H1 (cell line): ENCODE measurements around the gene CDCA3. TPM values are rescaled to one million over a fixed set of nuclear protein-coding genes. Genes with fewer than 3 reads are reported as not detected.

Experiments used
- CTCF ChIA-PET: fragments of 300-600 bp; sonication (Branson Sonifier 250); formaldehyde crosslinking; loops from one replicate; lab custom pipeline; 2021; ENCODE audit not compliant: partially characterized antibody; lab: Charles Lee
- POLR2A ChIA-PET: fragments of 300-600 bp; sonication (Branson Sonifier 250); formaldehyde crosslinking; loops from one replicate; lab custom pipeline; 2021; ENCODE audit warnings: inconsistent platforms; ENCODE audit not compliant: partially characterized antibody; lab: Charles Lee
- DNase-seq, 2 experiments: peaks; one replicate each; pipeline versions ENCODE4 v3.0.0 to v3.0.0-alpha.2; 2010 to 2022; ENCODE audit warnings: low spot score in 2 of 2, low read depth in 1 of 2, mixed read lengths in 1 of 2
- FAIRE-seq: peaks from 2 replicates; lab custom pipeline; 2011; peaks lifted over from hg19 to GRCh38; lab: Jason Lieb, UNC
- H2AFZ ChIP-seq: 2 replicates; pipeline ENCODE4 v1.8.1; 2012; ENCODE audit warnings: low read length, inconsistent platforms
- H2AK5ac ChIP-seq: 2 replicates; pipeline ENCODE4 v1.6.1; 2013; ENCODE audit warnings: low read depth, low read length
- H2BK120ac ChIP-seq: replicated peaks from 2 replicates; pipeline ENCODE3; 2013; ENCODE audit warnings: low read depth, low read length, inconsistent platforms
- H2BK12ac ChIP-seq: 2 replicates; pipeline ENCODE4 v1.6.1; 2013; ENCODE audit warnings: low read depth, low read length
- H2BK15ac ChIP-seq: 2 replicates; pipeline ENCODE4 v1.6.1; 2013; ENCODE audit warnings: low read length
- H2BK20ac ChIP-seq: 2 replicates; pipeline ENCODE4 v1.6.1; 2013; ENCODE audit warnings: low read length
- H2BK5ac ChIP-seq: 2 replicates; pipeline ENCODE4 v1.6.1; 2013; ENCODE audit warnings: low read depth, low read length
- H3K14ac ChIP-seq: 2 replicates; pipeline ENCODE4 v1.6.1; 2013; ENCODE audit warnings: inconsistent platforms; ENCODE audit not compliant: insufficient read length
- H3K18ac ChIP-seq: 2 replicates; pipeline ENCODE4 v1.6.1; 2013; ENCODE audit warnings: low read length; ENCODE audit errors: extremely low read depth
- H3K23ac ChIP-seq: 2 replicates; pipeline ENCODE4 v1.6.1; 2013; ENCODE audit warnings: inconsistent platforms; ENCODE audit not compliant: insufficient read length
- H3K23me2 ChIP-seq: 2 replicates; pipeline ENCODE4 v1.6.1; 2013; ENCODE audit warnings: low read depth, low read length
- H3K27ac ChIP-seq: 2 replicates; pipeline ENCODE4 v1.6.1; 2011; ENCODE audit warnings: low read depth, low read length, inconsistent platforms
- H3K27me3 ChIP-seq, 4 experiments: replicated peaks in 1 of 4; 1 replicate in 1 of 4; 2 replicates in 3 of 4; pipeline versions ENCODE4 v1.6.1 to v1.8.1; 2011 to 2013; ENCODE audit warnings: low read length in 3 of 4, mild to moderate bottlenecking in 3 of 4, inconsistent platforms in 2 of 4, mixed read lengths in 2 of 4, moderate library complexity in 1 of 4; ENCODE audit not compliant: control insufficient read depth in 3 of 4, insufficient read depth in 3 of 4; ENCODE audit errors: extremely low read depth in 1 of 4
- H3K36me3 ChIP-seq, 4 experiments: 2 replicates each; pipeline versions ENCODE4 v1.6.1 to v1.8.1; 2011 to 2013; ENCODE audit warnings: mild to moderate bottlenecking in 4 of 4, low read length in 3 of 4, moderate library complexity in 2 of 4, control low read depth in 1 of 4, inconsistent platforms in 1 of 4; ENCODE audit not compliant: insufficient read depth in 4 of 4, control insufficient read depth in 2 of 4
- H3K4ac ChIP-seq: replicated peaks from 2 replicates; pipeline ENCODE3; 2013; ENCODE audit warnings: low read length, low read depth, mixed read lengths, inconsistent platforms; ENCODE audit not compliant: insufficient read length
- H3K4me1 ChIP-seq, 4 experiments: replicated peaks in 1 of 4; 1 replicate in 1 of 4; 2 replicates in 3 of 4; pipeline versions ENCODE4 v1.6.1 to v1.8.1; 2011 to 2013; ENCODE audit warnings: low read length in 3 of 4, inconsistent platforms in 2 of 4, mixed read lengths in 1 of 4; ENCODE audit not compliant: insufficient read depth in 4 of 4, control insufficient read depth in 3 of 4
- H3K4me2 ChIP-seq, 2 experiments: 2 replicates each; pipeline versions ENCODE4 v1.6.1 to v1.8.1; 2011 to 2013; ENCODE audit warnings: low read depth in 2 of 2, low read length in 2 of 2, control low read depth in 1 of 2, inconsistent platforms in 1 of 2, mild to moderate bottlenecking in 1 of 2; ENCODE audit not compliant: insufficient read depth in 1 of 2
- H3K4me3 ChIP-seq, 4 experiments: fragments of 200-600, 300-600 bp in 1 of 4; sonication (generic), shearing (Covaris generic), sonication (Bioruptor Twin) in 1 of 4; 2 replicates each; pipeline versions ENCODE4 v1.5.1 to v1.8.1; 2011 to 2016; ENCODE audit warnings: low read length in 4 of 4, low read depth in 3 of 4, control low read depth in 2 of 4, inconsistent platforms in 2 of 4, mild to moderate bottlenecking in 2 of 4, mixed read lengths in 1 of 4, moderate library complexity in 1 of 4; ENCODE audit not compliant: insufficient read depth in 2 of 4; ENCODE audit errors: extremely low read depth in 1 of 4
- H3K56ac ChIP-seq: replicated peaks from 2 replicates; pipeline ENCODE3; 2013; ENCODE audit warnings: low read depth, mild to moderate bottlenecking, mixed read lengths, low read length, inconsistent platforms; ENCODE audit not compliant: insufficient read length
- H3K79me1 ChIP-seq: 2 replicates; pipeline ENCODE4 v1.6.1; 2013; ENCODE audit warnings: low read depth, low read length, control low read depth
- H3K79me2 ChIP-seq, 2 experiments: 2 replicates each; pipeline versions ENCODE4 v1.6.1 to v1.8.1; 2012 to 2013; ENCODE audit warnings: low read length in 2 of 2, mild to moderate bottlenecking in 2 of 2, inconsistent platforms in 1 of 2; ENCODE audit not compliant: insufficient read depth in 2 of 2, control insufficient read depth in 1 of 2
- H3K9ac ChIP-seq, 4 experiments: replicated peaks in 1 of 4; 1 replicate in 1 of 4; 2 replicates in 3 of 4; pipeline versions ENCODE4 v1.6.1 to v1.8.1; 2011 to 2013; ENCODE audit warnings: low read depth in 3 of 4, low read length in 3 of 4, control low read depth in 2 of 4, mild to moderate bottlenecking in 2 of 4, moderate library complexity in 2 of 4, inconsistent platforms in 1 of 4; ENCODE audit errors: extremely low read depth in 1 of 4
- H3K9me3 ChIP-seq, 2 experiments: 2 replicates each; pipeline versions ENCODE4 v1.6.1 to v1.8.1; 2012 to 2013; ENCODE audit warnings: mild to moderate bottlenecking in 2 of 2, moderate library complexity in 2 of 2, control low read depth in 1 of 2, inconsistent platforms in 1 of 2, low read depth in 1 of 2, low read length in 1 of 2, mixed read lengths in 1 of 2; ENCODE audit not compliant: insufficient read depth in 2 of 2
- H4K20me1 ChIP-seq, 2 experiments: replicated peaks in 1 of 2; 2 replicates each; pipeline versions ENCODE3 to v1.8.1; 2011 to 2013; ENCODE audit warnings: inconsistent platforms in 2 of 2, low read length in 2 of 2, mild to moderate bottlenecking in 1 of 2; ENCODE audit not compliant: insufficient read depth in 2 of 2, control insufficient read depth in 1 of 2
- H4K5ac ChIP-seq: 2 replicates; pipeline ENCODE4 v1.6.1; 2013; ENCODE audit warnings: low read length, low read depth, mixed read lengths, inconsistent platforms; ENCODE audit not compliant: insufficient read length
- H4K8ac ChIP-seq: 2 replicates; pipeline ENCODE4 v1.8.0; 2013; ENCODE audit warnings: mild to moderate bottlenecking, moderate library complexity, low read length, inconsistent platforms; ENCODE audit not compliant: insufficient read depth; ENCODE audit errors: extremely low read depth
- H4K91ac ChIP-seq: replicated peaks from 2 replicates; pipeline ENCODE3; 2013; ENCODE audit warnings: low read length, mixed read lengths, inconsistent platforms; ENCODE audit not compliant: insufficient read length
- EZH2 ChIP-seq: fragments of 200-600 bp; sonication (generic); IDR thresholded peaks from 2 replicates; pipeline ENCODE4 v1.7.1; 2012; ENCODE audit warnings: low read depth, mild to moderate bottlenecking, moderate library complexity, low read length, inconsistent platforms; ENCODE audit not compliant: severe bottlenecking
- KDM4A ChIP-seq: IDR thresholded peaks from one replicate; pipeline ENCODE4 v1.7.1; 2012; ENCODE audit warnings: low read depth, mild to moderate bottlenecking, moderate library complexity, low read length, inconsistent platforms; ENCODE audit not compliant: severe bottlenecking
- SIN3A ChIP-seq, 2 experiments: IDR thresholded peaks in 1 of 2; conservative IDR thresholded peaks in 1 of 2; 2 replicates each; pipeline ENCODE4 v1.6.1; 2011 to 2012; ENCODE audit warnings: low read length in 2 of 2, improper control_type of control experiment in 1 of 2, low read depth in 1 of 2, mild to moderate bottlenecking in 1 of 2
- TBP ChIP-seq: IDR thresholded peaks from 2 replicates; pipeline ENCODE4 v1.6.1; 2011; ENCODE audit warnings: low read depth, low read length, improper control_type of control experiment
- WGBS, 2 experiments: shearing (Covaris generic) in 1 of 2; methylation state at CpG; one replicate each; pipeline versions ENCODE4 v1.1.6 to v1.1.7; 2013 to 2015; ENCODE audit warnings: low lambda C conversion rate in 2 of 2, mixed read lengths in 2 of 2, inconsistent platforms in 1 of 2, low coverage in 1 of 2, missing lambda C conversion rate in 1 of 2; ENCODE audit not compliant: insufficient replicate concordance in 2 of 2, insufficient coverage in 1 of 2, insufficient read length in 1 of 2; ENCODE audit errors: extremely low coverage in 1 of 2, missing lambda C conversion rate in 1 of 2; 5-methylcytosine and 5-hydroxymethylcytosine counted together
- polyA plus RNA-seq, 7 experiments: library from polyadenylated mRNA; depleted of rRNA in 3 of 7; stranded (reverse) in 5 of 7; unstranded in 2 of 7; fragments of >200 nt in 5 of 7; fragments of 200-250 nt in 2 of 7; gene quantifications; 1 replicate in 5 of 7; 2 replicates in 1 of 7; 4 replicates in 1 of 7; pipeline versions ENCODE4 v1.2.1 to v1.2.3, GENCODE V29; 2011 to 2013; ENCODE audit warnings: missing spikeins in 2 of 7, mixed read lengths in 2 of 7
- total RNA-seq: library from RNA; stranded (reverse); fragmentation: NEBNext Ultra II Directional; extraction: Animal tissue kit (Norgen Biotek cat#: 25700); gene quantifications from 2 replicates; pipeline ENCODE4 v1.2.1, GENCODE V29; 2021
- TF ChIP-seq, protein P1 (sequence below), 3 experiments: IDR thresholded peaks; 1 replicate in 2 of 3; 2 replicates in 1 of 3; pipeline versions ENCODE4 v1.5.1 to v1.6.1; 2011; ENCODE audit warnings: low read length in 3 of 3, mild to moderate bottlenecking in 3 of 3, inconsistent platforms in 2 of 3, low read depth in 1 of 3, moderate library complexity in 1 of 3; ENCODE audit not compliant: insufficient read depth in 1 of 3; ENCODE audit errors: control extremely low read depth in 1 of 3

The CDCA3 gene
- total and polyA plus RNA-seq, 2 of the 8 experiments (the other 6 are each of a cell fraction or from before 2014, with no cell fraction given), result 47.7 to 71.2 TPM

DNA sequence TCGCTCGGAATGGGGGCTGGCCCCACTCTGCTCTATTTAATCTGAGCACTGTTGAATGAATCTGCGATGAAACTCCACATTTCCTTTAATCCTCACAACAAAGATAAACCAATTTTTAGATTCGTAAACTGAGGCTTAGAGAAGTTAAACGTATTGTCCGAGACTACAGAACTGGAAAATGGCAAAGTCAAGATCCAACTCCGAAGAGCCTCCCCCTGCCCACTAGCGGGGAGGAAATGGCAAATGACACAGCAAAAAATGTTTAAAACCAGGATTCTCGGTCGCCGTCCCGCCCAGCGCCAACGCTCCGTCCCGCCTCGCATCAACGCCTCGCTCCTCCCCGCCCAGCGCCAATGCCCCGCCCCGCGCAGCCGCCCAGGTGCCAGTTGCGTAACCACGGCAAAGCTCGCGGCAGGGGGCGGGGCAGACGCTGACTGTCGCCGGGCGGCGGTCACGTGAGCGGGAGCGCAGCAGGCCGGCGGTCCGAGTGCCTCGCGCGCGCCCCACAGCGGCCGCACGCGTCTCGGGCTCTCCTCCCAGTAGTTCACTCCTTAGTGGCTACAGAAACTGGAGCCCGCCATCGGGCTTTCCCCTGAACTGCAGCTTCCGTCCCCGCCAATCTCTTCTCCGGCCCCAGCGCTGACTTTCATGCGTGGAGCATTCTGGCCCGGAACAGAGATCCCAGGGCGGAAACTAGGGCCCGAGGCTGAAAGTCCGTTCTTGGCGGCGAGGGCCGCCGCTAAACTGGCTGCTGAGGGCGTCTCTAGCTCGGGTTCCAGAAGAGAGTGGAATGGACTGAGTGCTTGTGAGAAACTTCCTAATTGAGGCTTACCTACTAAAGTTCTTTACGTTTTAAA is 39.9 kb upstream of the CDCA3 start:
- H3K36me3 ChIP-seq, result no peaks in the 10 kb centered on the region
- peak overlapping the region; percentile 91; the same call in 1 of the 2 replicates for H4K8ac ChIP-seq
- no peak overlapping the region for H3K4ac ChIP-seq
- peak overlapping the region; percentile 10; the same call in 1 of the 2 replicates for H2BK12ac ChIP-seq
- no peaks in the 10 kb centered on the region for H3K79me1 ChIP-seq
- H3K27ac ChIP-seq, result peak overlapping the region; percentile 76
- ChIA-PET POLR2A (interaction anchor here (0.9 to 7.8 kb wide), 24 partner anchors 9 to 71 kb away, joined by 3 to 86 read pairs (median 6); partner anchors contain the start of genes C12orf57, ENO2, LRRC23 and RNU7-1), CTCF (interaction anchor here (0.7 to 5.0 kb wide), 27 partner anchors 9 to 138 kb away, joined by 3 to 84 read pairs (median 5); partner anchors contain the start of genes C12orf57, CDCA3, ENO2 and MLF2)
- no peak overlapping the region for H3K23ac ChIP-seq
- H2BK20ac ChIP-seq, result no peak overlapping the region
- H4K20me1 ChIP-seq, result no peaks in the 10 kb centered on the region
- H4K91ac ChIP-seq, result peak overlapping the region; percentile 2
- no peaks in the 10 kb centered on the region for H3K27me3 ChIP-seq
- H2BK15ac ChIP-seq, result no peak overlapping the region
- H3K4me2 ChIP-seq, result peak overlapping the region; percentile 47 to 69
- peak overlapping the region; percentile 31 to 63 (median 56) for H3K4me3 ChIP-seq
- no peaks in the 10 kb centered on the region for H3K23me2 ChIP-seq
- DNase-seq (peak; percentile 92 to 99), FAIRE-seq (peak; percentile 45)
- no peak overlapping the region for H2AK5ac ChIP-seq
- peak overlapping the region; percentile 10 to 72 (median 66); a peak in 5 of 7 replicates for H3K9ac ChIP-seq
- H4K5ac ChIP-seq, result peak overlapping the region; percentile 60
- no peak overlapping the region for H3K56ac ChIP-seq
- peak overlapping the region; percentile 53 for H2BK5ac ChIP-seq
- peaks cover 0 to 9% (median 2%) of the 10 kb centered on the region in 4 experiments; a peak in 4 of 7 replicates for H3K4me1 ChIP-seq
- no peak overlapping the region for H3K14ac ChIP-seq
- peak overlapping the region; percentile 23; the same call in 1 of the 2 replicates for H2AFZ ChIP-seq
- no peaks in the 10 kb centered on the region for H3K79me2 ChIP-seq
- no peaks in the 10 kb centered on the region for H3K9me3 ChIP-seq
- peak overlapping the region; percentile 71; the same call in 1 of the 2 replicates for H3K18ac ChIP-seq
- 9% methylated on average over 53 of the region's 68 CpGs; no CpG with 5 or more reads in 1 of the 2 experiments for WGBS, 2 experiments
- H2BK120ac ChIP-seq, result no peak overlapping the region
- TF ChIP-seq KDM4A, result peak; percentile 41
- TF ChIP-seq SIN3A (conservative IDR thresholded peaks at IDR 0.05 in 1 of 2, IDR thresholded peaks at IDR 0.05 in 1 of 2; ENCODE audit: low read depth in 1 of 2, low read length in 2 of 2), result peak in 1 of 2 experiments; percentile 77; a peak in 2 of 4 replicates
- TF ChIP-seq EZH2, result no peak
- TF ChIP-seq, protein P1, sequence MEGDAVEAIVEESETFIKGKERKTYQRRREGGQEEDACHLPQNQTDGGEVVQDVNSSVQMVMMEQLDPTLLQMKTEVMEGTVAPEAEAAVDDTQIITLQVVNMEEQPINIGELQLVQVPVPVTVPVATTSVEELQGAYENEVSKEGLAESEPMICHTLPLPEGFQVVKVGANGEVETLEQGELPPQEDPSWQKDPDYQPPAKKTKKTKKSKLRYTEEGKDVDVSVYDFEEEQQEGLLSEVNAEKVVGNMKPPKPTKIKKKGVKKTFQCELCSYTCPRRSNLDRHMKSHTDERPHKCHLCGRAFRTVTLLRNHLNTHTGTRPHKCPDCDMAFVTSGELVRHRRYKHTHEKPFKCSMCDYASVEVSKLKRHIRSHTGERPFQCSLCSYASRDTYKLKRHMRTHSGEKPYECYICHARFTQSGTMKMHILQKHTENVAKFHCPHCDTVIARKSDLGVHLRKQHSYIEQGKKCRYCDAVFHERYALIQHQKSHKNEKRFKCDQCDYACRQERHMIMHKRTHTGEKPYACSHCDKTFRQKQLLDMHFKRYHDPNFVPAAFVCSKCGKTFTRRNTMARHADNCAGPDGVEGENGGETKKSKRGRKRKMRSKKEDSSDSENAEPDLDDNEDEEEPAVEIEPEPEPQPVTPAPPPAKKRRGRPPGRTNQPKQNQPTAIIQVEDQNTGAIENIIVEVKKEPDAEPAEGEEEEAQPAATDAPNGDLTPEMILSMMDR (IDR thresholded peaks at IDR 0.05; ENCODE audit: control extremely low read depth in 1 of 3, insufficient read depth in 1 of 3, low read depth in 1 of 3, low read length in 3 of 3), result peak; percentile 72 to 96 (median 78)
- TF ChIP-seq TBP, result peak; percentile 92
